Measurements from ENCODE around the gene CCDC188. TPM values are rescaled to one million over a fixed set of nuclear protein-coding genes. Genes with fewer than 3 reads are reported as not detected.

Gene CCDC188
- total RNA-seq, 1 experiment from 2014 or later: not detected

GRCh38 chr22:20186871-20187546, 36.2 kb upstream of the CCDC188 start:
- no peak for DNase-seq (ENCODE audit: low read depth)
- in situ Hi-C loops (cut with HindIII; ENCODE audit: low pct_unique_long_range_greater_than_20kb, low sequenced_read_pairs): no loop called here

GRCh38 chr22:20186183-20186870, 35.5 kb upstream of the CCDC188 start:
- DNase-seq (ENCODE audit: low read depth): no peak
- in situ Hi-C loops (cut with HindIII; ENCODE audit: low pct_unique_long_range_greater_than_20kb, low sequenced_read_pairs): no loop called here

- no peak for DNase-seq (ENCODE audit: low read depth)
- in situ Hi-C loops (cut with HindIII; ENCODE audit: low pct_unique_long_range_greater_than_20kb, low sequenced_read_pairs): no loop called here
Measured at GRCh38 chr22:20185750-20186149, 34.9 kb upstream of the CCDC188 start.

GRCh38 chr22:20184501-20185165, 33.8 kb upstream of the CCDC188 start:
- in situ Hi-C loops (cut with HindIII; ENCODE audit: low pct_unique_long_range_greater_than_20kb, low sequenced_read_pairs): no loop called here
- no peak for DNase-seq (ENCODE audit: low read depth)

- DNase-seq (ENCODE audit: low read depth): no peak
- in situ Hi-C loops (cut with HindIII; ENCODE audit: low pct_unique_long_range_greater_than_20kb, low sequenced_read_pairs): no loop called here
Measured at GRCh38 chr22:20183823-20184222, 33.0 kb upstream of the CCDC188 start.

DNA sequence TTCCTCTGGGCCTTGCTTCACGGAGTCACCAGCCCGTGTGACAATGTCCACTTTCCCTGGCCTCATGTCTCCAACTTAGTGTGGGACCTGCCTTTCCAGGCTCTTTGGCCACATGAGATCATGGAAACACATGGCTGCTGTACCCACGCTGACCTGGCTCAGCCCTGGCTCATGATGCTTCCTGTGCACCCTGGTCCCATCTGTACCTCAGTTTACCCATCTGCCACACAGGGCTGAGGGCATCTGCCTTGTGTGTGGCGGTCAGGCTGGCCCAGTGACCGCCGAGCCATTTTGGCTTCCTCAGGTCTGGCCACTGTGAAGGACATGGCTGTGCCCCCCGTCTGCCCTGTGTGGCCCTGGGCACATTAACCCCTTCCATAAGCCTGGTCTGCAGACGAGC, 32.2 kb upstream of the CCDC188 start:
- in situ Hi-C loops (cut with HindIII; ENCODE audit: low pct_unique_long_range_greater_than_20kb, low sequenced_read_pairs): no loop called here

DNA sequence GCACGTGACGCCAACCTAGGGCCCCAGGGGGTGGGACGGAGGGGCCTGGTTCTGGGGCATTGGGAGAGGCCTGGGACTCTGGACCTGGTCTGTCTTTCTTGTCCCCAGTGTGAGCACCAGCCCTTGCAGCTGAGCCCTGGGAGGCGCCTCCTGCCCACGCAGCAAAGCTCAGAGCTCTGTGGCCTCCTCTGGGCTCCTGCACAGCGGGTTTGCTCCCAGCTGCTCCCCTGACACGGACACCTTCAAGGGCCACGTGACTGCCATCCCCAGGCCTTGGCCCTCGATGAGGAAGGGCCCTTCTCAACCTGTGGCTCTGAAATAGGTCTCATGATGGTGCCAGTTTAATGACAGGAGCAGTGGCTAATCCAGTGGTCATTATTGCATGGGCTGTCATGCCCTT, 31.5 kb upstream of the CCDC188 start:
- in situ Hi-C loops (cut with HindIII; ENCODE audit: low pct_unique_long_range_greater_than_20kb, low sequenced_read_pairs): no loop called here
- DNase-seq (ENCODE audit: low read depth): no peak

More for the DNA sequence above, 32.2 kb upstream of the CCDC188 start:
- DNase-seq (ENCODE audit: low read depth): no peak

DNA sequence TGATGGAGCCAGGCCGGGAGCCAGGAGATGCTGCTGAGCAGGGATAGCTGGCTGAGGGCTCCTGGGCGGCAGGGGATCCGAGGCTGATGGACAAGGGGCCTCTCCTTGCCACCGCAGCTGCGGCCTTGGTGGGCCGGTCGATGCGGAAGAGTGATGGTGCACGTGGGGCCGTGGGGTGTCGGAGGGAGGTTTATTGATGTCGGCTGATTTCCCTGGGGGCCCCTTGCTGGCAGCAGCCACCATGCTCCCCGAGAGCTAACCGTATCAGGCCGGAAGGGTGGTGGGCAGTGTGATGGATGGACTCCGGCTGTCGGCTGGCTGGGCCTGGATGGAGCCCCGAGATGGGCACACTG, 31.0 kb upstream of the CCDC188 start:
- in situ Hi-C loops (cut with HindIII; ENCODE audit: low pct_unique_long_range_greater_than_20kb, low sequenced_read_pairs): no loop called here

GRCh38 chr22:20181194-20181883, 30.5 kb upstream of the CCDC188 start:
- DNase-seq (ENCODE audit: low read depth): no peak
- in situ Hi-C loops (cut with HindIII; ENCODE audit: low pct_unique_long_range_greater_than_20kb, low sequenced_read_pairs): no loop called here

More for the DNA sequence above, 31.0 kb upstream of the CCDC188 start:
- no peak for DNase-seq (ENCODE audit: low read depth)

DNA sequence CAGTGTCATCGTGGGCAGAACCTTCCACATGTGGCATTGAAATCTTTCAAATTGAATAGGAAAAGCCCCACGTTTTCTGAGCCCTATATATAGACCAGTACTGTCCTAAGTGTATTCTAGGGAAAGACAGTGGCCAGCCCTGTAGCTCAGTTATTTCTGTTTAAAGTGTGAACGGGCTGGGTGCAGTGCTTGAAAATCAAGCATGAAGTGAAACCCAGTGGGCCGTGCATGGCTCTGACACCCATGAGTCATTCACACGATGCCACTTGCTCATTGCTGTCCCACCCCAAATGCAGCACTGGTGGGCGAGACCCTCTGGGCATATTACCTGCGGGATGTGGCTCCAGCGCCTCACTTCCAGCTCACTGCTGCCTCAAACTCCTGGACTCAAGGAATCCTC, 29.8 kb upstream of the CCDC188 start:
- in situ Hi-C loops (cut with HindIII; ENCODE audit: low pct_unique_long_range_greater_than_20kb, low sequenced_read_pairs): no loop called here
- DNase-seq (ENCODE audit: low read depth): no peak

- no peak for DNase-seq (ENCODE audit: low read depth)
- in situ Hi-C loops (cut with HindIII; ENCODE audit: low pct_unique_long_range_greater_than_20kb, low sequenced_read_pairs): no loop called here
Measured at GRCh38 chr22:20180245-20180630, 29.4 kb upstream of the CCDC188 start.

DNA sequence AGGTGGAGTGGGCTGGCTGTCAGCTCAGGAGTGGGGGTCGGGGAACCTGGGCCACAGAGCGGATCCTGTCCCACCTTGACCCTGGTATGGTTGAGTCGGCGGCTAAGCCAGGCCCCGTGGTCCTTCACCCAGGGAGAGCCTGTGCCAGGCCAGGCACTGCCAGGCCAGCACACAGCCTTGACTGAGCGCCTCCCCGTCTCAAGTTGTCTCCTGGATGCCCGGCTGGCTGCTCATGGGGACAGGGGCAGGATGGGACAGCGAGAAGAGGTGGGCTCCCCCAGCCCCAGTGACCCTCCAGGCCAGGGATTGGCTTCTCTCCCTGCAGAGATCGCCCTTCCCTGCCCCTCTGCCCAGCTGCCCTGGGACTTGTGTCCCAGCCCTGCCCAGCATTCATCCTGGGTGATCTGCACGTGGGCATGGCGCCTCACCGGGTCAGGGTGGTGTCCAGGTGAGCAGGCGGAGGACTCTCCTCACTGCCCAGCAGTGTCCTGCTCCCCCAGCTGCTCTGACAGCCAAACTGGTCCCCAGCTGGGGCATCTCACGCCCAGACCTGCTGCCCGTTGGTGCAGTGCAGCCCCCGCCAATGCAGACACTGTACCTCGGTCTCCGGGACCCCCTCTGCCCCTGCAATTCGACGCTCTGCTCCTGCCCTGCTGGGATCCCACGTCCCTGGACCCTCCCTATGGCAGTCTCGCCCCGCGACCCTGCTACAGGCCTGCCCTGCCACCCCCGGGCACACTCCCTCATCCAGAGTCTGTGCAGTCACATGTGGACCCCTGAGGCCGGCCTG, 28.8 kb upstream of the CCDC188 start:
- no peak for DNase-seq (ENCODE audit: low read depth)
- in situ Hi-C loops (cut with HindIII; ENCODE audit: low pct_unique_long_range_greater_than_20kb, low sequenced_read_pairs): no loop called here

- in situ Hi-C loops (cut with HindIII; ENCODE audit: low pct_unique_long_range_greater_than_20kb, low sequenced_read_pairs): no loop called here
- DNase-seq (ENCODE audit: low read depth): no peak
Measured at GRCh38 chr22:20178915-20179227, 28.0 kb upstream of the CCDC188 start.

DNA sequence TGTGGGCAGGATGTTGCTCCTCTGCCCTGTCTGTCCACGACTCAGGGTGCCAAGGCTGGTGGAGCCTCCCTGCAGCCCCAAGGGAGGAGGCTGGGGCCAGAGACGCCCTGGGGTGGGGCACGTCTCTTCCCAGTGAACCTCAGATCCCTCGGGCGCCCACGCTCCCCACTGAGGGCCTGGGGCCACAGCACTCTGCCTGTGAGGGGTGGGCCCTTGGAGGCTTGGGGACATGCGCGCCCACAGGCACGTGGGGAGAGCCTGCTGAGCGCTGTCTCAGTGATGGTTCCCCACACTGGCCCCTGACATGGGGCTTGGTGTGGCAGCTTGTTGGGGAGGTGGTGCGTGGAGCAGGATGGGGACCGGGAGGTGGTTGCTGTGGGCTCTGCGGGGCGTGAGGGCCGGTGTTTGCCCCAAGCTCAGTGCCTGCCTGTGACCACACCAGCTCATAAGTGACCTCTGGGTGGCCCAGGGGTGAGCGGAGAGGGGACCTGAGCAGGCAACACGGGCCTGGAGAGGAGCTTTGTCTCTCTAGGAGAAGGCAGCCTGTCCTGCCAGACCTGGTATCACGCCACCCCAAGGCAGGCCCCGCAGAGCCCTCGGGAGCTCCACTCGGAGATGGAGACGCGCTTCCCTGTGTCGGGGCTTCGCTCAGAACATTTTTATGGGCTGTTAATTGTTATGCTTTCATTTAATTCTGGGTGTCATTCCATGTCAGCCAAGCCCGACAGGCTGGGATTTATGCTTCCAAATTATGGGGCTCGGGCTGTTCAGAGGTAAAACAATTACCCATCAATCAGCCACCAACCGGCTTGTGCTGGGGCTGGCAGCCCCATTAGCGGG, 27.4 kb upstream of the CCDC188 start:
- in situ Hi-C loops (cut with HindIII; ENCODE audit: low pct_unique_long_range_greater_than_20kb, low sequenced_read_pairs): no loop called here
- no peak for DNase-seq (ENCODE audit: low read depth)

DNA sequence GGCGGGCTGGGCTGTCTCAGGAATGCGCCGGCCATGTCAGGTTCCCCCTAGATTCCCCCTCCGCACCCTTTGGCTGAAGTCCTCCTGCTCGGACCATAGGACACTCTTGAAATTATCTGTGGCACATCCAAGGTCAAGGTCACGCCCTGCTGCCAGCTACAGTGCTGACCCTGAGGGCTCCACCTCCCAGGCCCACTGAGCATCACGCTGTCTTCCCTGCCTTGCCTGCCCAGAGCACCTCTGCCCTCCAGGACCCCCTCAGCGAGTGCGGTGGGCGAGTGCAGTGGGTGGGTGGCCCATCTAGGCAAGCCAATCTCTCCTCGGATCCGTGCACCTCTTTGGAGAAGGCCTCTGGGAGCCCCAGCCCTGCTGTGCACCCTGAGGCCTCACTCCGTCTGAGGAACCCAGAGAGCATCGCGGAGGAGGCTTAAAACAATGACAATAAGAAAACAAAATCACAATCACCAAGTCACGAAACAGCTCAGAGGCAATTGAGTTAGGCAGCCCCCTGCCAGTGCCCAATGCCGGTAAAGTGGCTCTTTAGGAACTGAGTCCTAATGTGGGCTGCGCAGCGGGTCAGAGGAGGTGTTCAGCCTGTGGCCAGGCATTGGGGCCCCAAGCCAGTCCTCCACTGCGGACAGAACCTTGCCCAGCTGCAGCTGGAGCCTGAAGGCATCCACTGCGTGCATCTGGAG, 26.5 kb upstream of the CCDC188 start:
- no peak for DNase-seq (ENCODE audit: low read depth)
- in situ Hi-C loops (cut with HindIII; ENCODE audit: low pct_unique_long_range_greater_than_20kb, low sequenced_read_pairs): no loop called here

DNA sequence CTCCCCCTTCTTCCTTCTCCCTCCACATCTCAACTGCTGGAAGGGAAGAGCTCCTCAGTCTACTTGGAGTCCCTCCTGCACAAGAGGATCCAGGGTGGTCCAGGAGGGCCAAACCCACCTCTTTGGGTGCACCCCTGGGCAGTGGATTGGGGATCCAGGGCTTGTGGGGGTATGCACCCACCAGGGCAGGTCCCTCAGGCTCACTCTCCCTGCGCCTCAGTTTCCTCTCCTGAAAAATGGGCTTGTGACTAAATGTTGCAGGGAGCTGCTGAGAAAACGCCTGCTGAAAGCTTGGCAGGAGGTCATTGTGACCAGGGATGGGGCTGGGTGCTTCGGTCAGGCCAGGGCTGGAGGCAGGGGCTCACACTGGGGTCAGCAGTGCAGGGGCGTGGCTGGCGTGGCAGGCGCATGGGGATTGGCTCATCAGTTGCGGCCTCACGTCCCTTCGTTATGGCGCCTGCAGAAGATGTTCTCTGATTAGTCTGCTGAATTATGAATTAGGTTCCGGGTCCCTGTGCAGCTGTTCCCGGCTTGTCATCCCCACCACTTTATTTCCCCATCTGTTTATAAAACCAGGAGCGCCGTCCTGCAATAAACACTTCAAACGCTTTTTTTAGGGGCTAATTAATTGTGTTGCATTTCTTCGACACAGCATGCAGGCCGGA, 25.7 kb upstream of the CCDC188 start:
- in situ Hi-C loops (cut with HindIII; ENCODE audit: low pct_unique_long_range_greater_than_20kb, low sequenced_read_pairs): no loop called here
- DNase-seq (ENCODE audit: low read depth): no peak

GRCh38 chr22:20175597-20175900, 24.7 kb upstream of the CCDC188 start:
- no peak for DNase-seq (ENCODE audit: low read depth)
- in situ Hi-C loops (cut with HindIII; ENCODE audit: low pct_unique_long_range_greater_than_20kb, low sequenced_read_pairs): no loop called here

All from Caki2 (cell line).